Esophagus squamous epithelium (tissue), 5 donors: ENCODE measurements around the gene IVD. TPM values are rescaled to one million over a fixed set of nuclear protein-coding genes. Genes with fewer than 3 reads are reported as not detected.

Experiments used
- DNase-seq: peaks from one replicate; lab custom pipeline; 2025; lab: John Stamatoyannopoulos, UW
- H3K27ac ChIP-seq, 4 donors: fragments of 200-600 bp; sonication (generic); one replicate each; pipeline ENCODE4 v1.5.1; 2016 to 2019; ENCODE audit warnings: mild to moderate bottlenecking in 1 of 4
- H3K27me3 ChIP-seq, 4 donors: fragments of 200-600 bp; sonication (generic); 1 replicate in 3 of 4; 2 replicates in 1 of 4; pipeline versions ENCODE4 v1.5.1 to v1.6.0; 2017 to 2021; ENCODE audit warnings: antibody characterized with exemption in 1 of 4
- H3K36me3 ChIP-seq, 3 donors: fragments of 200-600 bp; sonication (generic); one replicate each; pipeline ENCODE4 v1.5.1; 2016 to 2019
- H3K4me1 ChIP-seq, 3 donors: fragments of 200-600 bp; sonication (generic); one replicate each; pipeline ENCODE4 v1.5.1; 2017 to 2019
- H3K4me3 ChIP-seq, 4 donors: fragments of 200-600 bp; sonication (generic); 1 replicate in 3 of 4; 2 replicates in 1 of 4; pipeline ENCODE4 v1.5.1; 2016 to 2019; ENCODE audit warnings: mild to moderate bottlenecking in 2 of 4, moderate library complexity in 1 of 4
- H3K9me3 ChIP-seq, 3 donors: fragments of 200-600 bp; sonication (generic); one replicate each; pipeline ENCODE4 v1.5.1; 2016 to 2019
- CTCF ChIP-seq, 6 experiments: fragments of 450-650 bp in 4 of 6; fragments of 200-600 bp in 2 of 6; sonication (generic) in 2 of 6; IDR thresholded peaks; one replicate each; pipeline ENCODE4 v1.5.1; 2016 to 2019; ENCODE audit warnings: antibody characterized with exemption in 6 of 6, mild to moderate bottlenecking in 4 of 6, moderate library complexity in 4 of 6
- POLR2A ChIP-seq, 4 donors: fragments of 450-650 bp; IDR thresholded peaks; one replicate each; pipeline ENCODE4 v1.6.1; 2017; ENCODE audit warnings: antibody characterized with exemption in 4 of 4, mild to moderate bottlenecking in 4 of 4, moderate library complexity in 3 of 4
- WGBS, 2 donors: methylation state at CpG; one replicate each; pipeline ENCODE4 v1.1.5; 2018; 5-methylcytosine and 5-hydroxymethylcytosine counted together
- intact Hi-C: fragments of 100-400 bp; cut with DNase I; formaldehyde crosslinking; loops from one replicate; pipeline ENCODE4 v1.15.0; 2022
- total RNA-seq, 4 donors: library from RNA; depleted of rRNA; stranded (reverse); fragments of >200 nt; gene quantifications; one replicate each; pipeline ENCODE4 v1.1.0, GENCODE V29; 2016
- donor health status: DM: yes; HTN: yes; CAD: no.

IVD gene
- total RNA-seq, 4 donors from 2014 or later = 10.7 to 42.2 (median 15.4) TPM

GRCh38 chr15:40424483-40425115 is 19.0 kb downstream of the IVD start:
- WGBS, 2 donors = 85 to 100% methylated on average over 1 to 6 of the region's 6 CpGs
- no peak for TF ChIP-seq CTCF (IDR thresholded peaks at IDR 0.05)
- TF ChIP-seq POLR2A (IDR thresholded peaks at IDR 0.05) = no peak
- DNase-seq = no peak
- H3K4me1 ChIP-seq = peaks cover 11 to 24% (median 18%) of the 10 kb centered on the region in 3 donors
- intact Hi-C loops = loop anchor here (5.0 kb wide), 1 partner anchor 142 kb away; the partner anchor contains the start of gene ANKRD63
- no peak overlapping the region for H3K4me3 ChIP-seq
- H3K36me3 ChIP-seq = peaks cover 0 to under 1% (median 0%) of the 10 kb centered on the region in 3 donors
- no peaks in the 10 kb centered on the region for H3K27me3 ChIP-seq
- H3K9me3 ChIP-seq = no peaks in the 10 kb centered on the region
- no peak overlapping the region for H3K27ac ChIP-seq

DNA sequence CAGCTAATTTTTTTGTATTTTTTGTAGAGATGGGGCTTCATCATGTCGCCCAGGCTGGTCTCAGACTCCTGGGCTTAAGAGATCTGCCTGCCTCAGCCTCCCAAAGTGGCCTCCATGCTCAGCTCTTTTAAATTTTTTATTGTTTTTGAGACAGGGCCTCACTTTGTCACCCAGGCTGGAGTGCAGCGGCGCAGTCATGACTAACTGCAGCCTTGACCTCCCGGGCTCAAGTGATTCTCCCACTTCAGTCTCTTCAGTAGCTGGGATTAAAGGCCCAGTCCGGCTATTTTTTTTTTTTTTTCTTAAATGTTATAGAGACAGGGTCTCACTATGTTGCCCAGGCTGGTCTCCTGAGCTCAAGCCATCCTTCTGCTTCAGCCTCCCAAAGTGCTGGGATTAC is 20.1 kb downstream of the IVD start:
- no peaks in the 10 kb centered on the region for H3K36me3 ChIP-seq
- no peak overlapping the region for H3K27ac ChIP-seq
- WGBS, 2 donors = 87 to 90% methylated on average over 5 of the region's 5 CpGs
- no peaks in the 10 kb centered on the region for H3K27me3 ChIP-seq
- H3K4me3 ChIP-seq = no peak overlapping the region
- no peak for DNase-seq
- TF ChIP-seq POLR2A (IDR thresholded peaks at IDR 0.05) = no peak
- no peak for TF ChIP-seq CTCF (IDR thresholded peaks at IDR 0.05)
- peaks cover 11 to 23% (median 16%) of the 10 kb centered on the region in 3 donors for H3K4me1 ChIP-seq
- no peaks in the 10 kb centered on the region for H3K9me3 ChIP-seq
- intact Hi-C loops = no loop called here

DNA sequence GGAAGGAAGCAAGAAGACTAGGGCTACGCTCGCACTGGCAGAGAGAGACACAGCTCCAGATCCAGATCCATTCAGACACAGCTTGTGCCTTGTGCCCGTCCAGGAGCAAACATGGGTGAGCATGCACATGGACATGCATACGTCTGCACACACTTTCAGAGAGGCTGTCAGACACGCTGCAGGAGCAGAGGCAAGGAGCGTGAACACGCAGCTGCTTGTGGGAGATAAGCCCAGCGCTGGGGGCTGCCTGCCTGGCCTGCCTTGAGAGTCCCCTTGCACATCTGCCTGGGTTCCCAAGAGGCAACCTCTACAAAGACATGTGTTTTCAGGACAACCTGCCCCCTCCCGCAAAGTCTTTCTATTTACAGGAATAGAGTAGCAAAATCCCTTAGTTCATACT is 21.6 kb downstream of the IVD start:
- H3K9me3 ChIP-seq = no peaks in the 10 kb centered on the region
- whole genome bisulfite sequencing, 2 donors = 89 to 92% methylated on average over 8 to 9 of the region's 9 CpGs
- no peaks in the 10 kb centered on the region for H3K36me3 ChIP-seq
- H3K27ac ChIP-seq = no peak overlapping the region
- H3K27me3 ChIP-seq = no peaks in the 10 kb centered on the region
- H3K4me1 ChIP-seq = peaks cover 0 to 8% (median 3%) of the 10 kb centered on the region in 3 donors
- no peak for DNase-seq
- H3K4me3 ChIP-seq = no peak overlapping the region
- intact Hi-C loops = no loop called here
- TF ChIP-seq CTCF (IDR thresholded peaks at IDR 0.05) (no peak), POLR2A (IDR thresholded peaks at IDR 0.05) (no peak)

DNA sequence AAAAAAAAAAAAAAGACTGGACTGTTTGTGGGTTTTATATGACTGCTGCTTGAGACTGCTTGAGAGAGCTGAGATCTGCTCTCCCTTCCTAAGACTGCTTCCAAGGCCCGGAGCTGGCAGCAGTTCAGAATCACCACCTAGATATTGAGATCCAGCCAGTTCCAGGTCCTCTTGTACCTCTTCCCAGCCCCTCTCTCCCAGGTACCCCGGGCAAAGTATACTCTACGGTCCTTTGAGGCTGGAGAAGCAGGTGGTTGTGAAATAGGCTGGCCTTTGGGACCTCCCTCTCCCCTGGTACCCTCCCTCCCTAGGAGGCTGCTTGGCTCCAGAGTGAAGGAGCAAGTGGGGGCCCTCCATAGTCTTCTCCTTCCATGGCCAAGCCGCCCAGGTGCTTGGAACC is 22.6 kb downstream of the IVD start:
- no peaks in the 10 kb centered on the region for H3K27me3 ChIP-seq
- no peak for DNase-seq
- H3K36me3 ChIP-seq = no peaks in the 10 kb centered on the region
- intact Hi-C loops = no loop called here
- H3K4me3 ChIP-seq = no peak overlapping the region
- H3K9me3 ChIP-seq = no peaks in the 10 kb centered on the region
- peaks cover 0 to 7% (median 3%) of the 10 kb centered on the region in 3 donors for H3K4me1 ChIP-seq
- TF ChIP-seq POLR2A (IDR thresholded peaks at IDR 0.05) = no peak
- 57 to 84% methylated on average over 2 to 3 of the region's 4 CpGs for WGBS, 2 donors
- H3K27ac ChIP-seq = no peak overlapping the region

DNA sequence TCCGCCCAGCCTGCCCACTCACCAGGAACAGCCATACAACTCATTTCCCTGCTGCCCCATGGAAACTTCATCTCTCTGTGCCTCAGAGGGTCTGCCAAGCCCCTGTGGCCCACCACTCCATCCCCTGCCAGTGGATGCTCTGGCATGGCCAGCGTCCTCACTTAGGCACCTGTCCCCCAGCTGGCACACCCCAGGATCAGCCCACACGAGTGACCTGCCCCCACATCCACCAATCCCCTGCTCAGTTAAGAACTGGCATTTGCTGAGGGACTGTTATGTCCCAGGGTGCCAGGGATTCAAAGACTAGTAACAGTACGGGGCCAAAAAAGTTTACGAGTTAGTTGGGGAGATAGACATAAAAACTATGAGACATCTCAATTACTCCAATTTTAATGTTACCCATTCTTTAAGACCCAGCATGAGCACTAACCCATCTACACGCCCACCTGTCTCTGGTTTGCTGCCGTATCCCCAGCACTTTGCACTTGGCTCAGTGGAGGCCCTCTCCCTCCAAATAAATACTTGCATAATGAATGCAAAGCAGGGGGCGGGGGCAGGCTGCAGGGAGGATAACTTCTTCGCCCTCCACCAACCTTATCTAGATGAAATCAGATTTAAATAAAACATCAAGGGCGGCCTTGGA is 23.6 kb downstream of the IVD start:
- DNase-seq = no peak
- Histone ChIP-seq H3K4me1 (peaks cover 0 to 7% (median 3%) of the 10 kb centered on the region in 3 donors), H3K27ac (no peak overlapping the region), H3K36me3 (no peaks in the 10 kb centered on the region), H3K27me3 (peaks cover 0 to 2% (median 0%) of the 10 kb centered on the region in 4 donors), H3K9me3 (no peaks in the 10 kb centered on the region), H3K4me3 (no peak overlapping the region)
- no peak for TF ChIP-seq CTCF (IDR thresholded peaks at IDR 0.05)
- TF ChIP-seq POLR2A (IDR thresholded peaks at IDR 0.05) = no peak
- WGBS, 2 donors = 88 to 90% methylated on average over 8 to 9 of the region's 10 CpGs
- intact Hi-C loops = no loop called here
